H9 (cell line): ENCODE measurements around the gene CNBD2. TPM values are rescaled to one million over a fixed set of nuclear protein-coding genes. Genes with fewer than 3 reads are reported as not detected.

Experiments used
- DNase-seq: peaks from one replicate; pipeline ENCODE4 v3.0.0-alpha.2; 2017
- H2AFZ ChIP-seq: one replicate; pipeline ENCODE4 v1.6.1; 2013; ENCODE audit warnings: mild to moderate bottlenecking, low read length, control low read depth, moderate library complexity
- H2AK5ac ChIP-seq: 2 replicates; pipeline ENCODE4 v1.6.1; 2013; ENCODE audit warnings: low read length, control low read depth, mixed read lengths; ENCODE audit not compliant: insufficient read length
- H2BK120ac ChIP-seq: one replicate; pipeline ENCODE4 v1.6.1; 2013; ENCODE audit warnings: low read depth, mild to moderate bottlenecking, low read length, control low read depth, inconsistent platforms; ENCODE audit not compliant: poor library complexity, severe bottlenecking
- H2BK12ac ChIP-seq: 2 replicates; pipeline ENCODE4 v1.6.1; 2013; ENCODE audit warnings: low read length, control low read depth, mixed read lengths, low read depth; ENCODE audit not compliant: insufficient read length
- H2BK15ac ChIP-seq: 2 replicates; pipeline ENCODE4 v1.6.1; 2013; ENCODE audit warnings: low read depth, low read length, control low read depth
- H2BK20ac ChIP-seq: one replicate; pipeline ENCODE4 v1.6.1; 2013; ENCODE audit warnings: low read depth, mild to moderate bottlenecking, low read length, control low read depth, inconsistent platforms; ENCODE audit not compliant: poor library complexity, severe bottlenecking
- H2BK5ac ChIP-seq: 2 replicates; pipeline ENCODE4 v1.6.1; 2013; ENCODE audit warnings: low read length, control low read depth, mixed read lengths; ENCODE audit not compliant: insufficient read length
- H3K14ac ChIP-seq: 2 replicates; pipeline ENCODE4 v1.6.1; 2013; ENCODE audit warnings: low read length, control low read depth; ENCODE audit not compliant: insufficient read depth
- H3K18ac ChIP-seq: 2 replicates; pipeline ENCODE4 v1.6.1; 2013; ENCODE audit warnings: low read depth, mild to moderate bottlenecking, mixed read lengths, low read length, control low read depth; ENCODE audit not compliant: insufficient read length
- H3K23ac ChIP-seq: 2 replicates; pipeline ENCODE4 v1.6.1; 2013; ENCODE audit warnings: low read length, control low read depth, mixed read lengths, low read depth; ENCODE audit not compliant: insufficient read length
- H3K23me2 ChIP-seq: 2 replicates; pipeline ENCODE4 v1.6.1; 2013; ENCODE audit warnings: low read depth, mild to moderate bottlenecking, mixed read lengths, low read length, control low read depth; ENCODE audit not compliant: insufficient read length, poor library complexity, severe bottlenecking
- H3K27ac ChIP-seq: 2 replicates; pipeline ENCODE4 v1.5.1; 2013; ENCODE audit warnings: low read length, control low read depth, mixed read lengths, low read depth; ENCODE audit not compliant: insufficient read length
- H3K27me3 ChIP-seq: 2 replicates; pipeline ENCODE4 v1.6.1; 2013; ENCODE audit warnings: low read length, control low read depth, inconsistent platforms; ENCODE audit not compliant: insufficient read depth
- H3K4ac ChIP-seq: 2 replicates; pipeline ENCODE4 v1.6.1; 2013; ENCODE audit warnings: low read depth, mild to moderate bottlenecking, control low read depth, inconsistent platforms, low read length, moderate library complexity
- H3K4me1 ChIP-seq: 2 replicates; pipeline ENCODE4 v1.6.1; 2013; ENCODE audit warnings: low read length, control low read depth, inconsistent platforms; ENCODE audit not compliant: insufficient read depth
- H3K4me2 ChIP-seq: 2 replicates; pipeline ENCODE4 v1.6.1; 2013; ENCODE audit warnings: low read length, control low read depth, mixed read lengths; ENCODE audit not compliant: insufficient read length, insufficient read depth
- H3K56ac ChIP-seq: 2 replicates; pipeline ENCODE4 v1.6.1; 2013; ENCODE audit warnings: low read depth, mild to moderate bottlenecking, mixed read lengths, low read length, control low read depth; ENCODE audit not compliant: insufficient read length
- H3K79me1 ChIP-seq: 2 replicates; pipeline ENCODE4 v1.6.1; 2013; ENCODE audit warnings: low read depth, mild to moderate bottlenecking, moderate library complexity, low read length, control low read depth, inconsistent platforms; ENCODE audit not compliant: insufficient read depth, poor library complexity, severe bottlenecking
- H3K79me2 ChIP-seq: 2 replicates; pipeline ENCODE4 v1.6.1; 2013; ENCODE audit warnings: low read length, control low read depth, inconsistent platforms; ENCODE audit not compliant: insufficient read depth
- H3K9ac ChIP-seq: 2 replicates; pipeline ENCODE4 v1.6.1; 2013; ENCODE audit warnings: low read length, control low read depth, mixed read lengths; ENCODE audit not compliant: insufficient read length; ENCODE audit errors: extremely low read depth
- H3K9me3 ChIP-seq: one replicate; pipeline ENCODE4 v1.6.1; 2013; ENCODE audit warnings: low read depth, low read length, inconsistent platforms; ENCODE audit not compliant: control insufficient read depth
- H3T11ph ChIP-seq: one replicate; pipeline ENCODE4 v1.6.1; 2013; ENCODE audit warnings: mild to moderate bottlenecking, low read length, control low read depth, inconsistent platforms
- H4K20me1 ChIP-seq: one replicate; pipeline ENCODE4 v1.6.1; 2013; ENCODE audit not compliant: control insufficient read depth, insufficient read length, insufficient read depth
- H4K5ac ChIP-seq: 2 replicates; pipeline ENCODE4 v1.6.1; 2013; ENCODE audit warnings: low read depth, mild to moderate bottlenecking, mixed read lengths, low read length, control low read depth; ENCODE audit not compliant: insufficient read length
- H4K8ac ChIP-seq: replicated peaks from 2 replicates; pipeline ENCODE4 v1.6.1; 2013; ENCODE audit warnings: low read length, control low read depth, mixed read lengths, low read depth; ENCODE audit not compliant: insufficient read length
- H4K91ac ChIP-seq: 2 replicates; pipeline ENCODE4 v1.6.1; 2013; ENCODE audit warnings: low read depth, mild to moderate bottlenecking, moderate library complexity, mixed read lengths, low read length, control low read depth; ENCODE audit not compliant: insufficient read length
- H3K27ac Mint-ChIP-seq, 3 experiments: 2 replicates in 2 of 3; 3 replicates in 1 of 3; pipeline ENCODE4 v1.8.0; 2020 to 2021; ENCODE audit warnings: mixed read lengths in 3 of 3, mild to moderate bottlenecking in 1 of 3, moderate library complexity in 1 of 3
- H3K27me3 Mint-ChIP-seq: 2 replicates; pipeline ENCODE4 v1.8.0; 2021; ENCODE audit warnings: low read depth, mild to moderate bottlenecking, moderate library complexity, mixed read lengths
- H3K36me3 Mint-ChIP-seq, 3 experiments: 2 replicates in 2 of 3; 3 replicates in 1 of 3; pipeline ENCODE4 v1.8.0; 2020 to 2021; ENCODE audit warnings: low read depth in 3 of 3, mixed read lengths in 3 of 3; ENCODE audit not compliant: insufficient read depth in 1 of 3
- H3K4me1 Mint-ChIP-seq, 2 experiments: 2 replicates each; pipeline ENCODE4 v1.8.0; 2020; ENCODE audit warnings: mixed read lengths in 2 of 2
- H3K4me3 Mint-ChIP-seq, 2 experiments: 2 replicates in 1 of 2; 3 replicates in 1 of 2; pipeline ENCODE4 v1.8.0; 2020 to 2021; ENCODE audit warnings: mild to moderate bottlenecking in 2 of 2, mixed read lengths in 2 of 2, moderate library complexity in 1 of 2
- H3K9me3 Mint-ChIP-seq, 2 experiments: 2 replicates in 1 of 2; 3 replicates in 1 of 2; pipeline ENCODE4 v1.8.0; 2020; ENCODE audit warnings: mild to moderate bottlenecking in 2 of 2, mixed read lengths in 2 of 2, moderate library complexity in 1 of 2
- WGBS: extraction: QIAGEN DNeasy Blood & Tissue Kit; methylation state at CpG from one replicate; pipeline ENCODE4 v1.1.7; 2013; ENCODE audit warnings: missing lambda C conversion rate, low lambda C conversion rate, mixed read lengths; ENCODE audit not compliant: insufficient read length; ENCODE audit errors: extremely low coverage; 5-methylcytosine and 5-hydroxymethylcytosine counted together
- total RNA-seq: library from RNA; stranded (reverse); gene quantifications from 2 replicates; pipeline ENCODE4 v1.2.1, GENCODE V29; 2021
- TF ChIP-seq, protein P1 (sequence below): fragments of 200-600 bp; sonication (generic); conservative IDR thresholded peaks from 3 replicates; pipeline ENCODE4 v1.8.0; 2021; ENCODE audit warnings: antibody characterized with exemption, mild to moderate bottlenecking

The CNBD2 gene
- total RNA-seq, 1 experiment from 2014 or later: 3.1 TPM

DNA sequence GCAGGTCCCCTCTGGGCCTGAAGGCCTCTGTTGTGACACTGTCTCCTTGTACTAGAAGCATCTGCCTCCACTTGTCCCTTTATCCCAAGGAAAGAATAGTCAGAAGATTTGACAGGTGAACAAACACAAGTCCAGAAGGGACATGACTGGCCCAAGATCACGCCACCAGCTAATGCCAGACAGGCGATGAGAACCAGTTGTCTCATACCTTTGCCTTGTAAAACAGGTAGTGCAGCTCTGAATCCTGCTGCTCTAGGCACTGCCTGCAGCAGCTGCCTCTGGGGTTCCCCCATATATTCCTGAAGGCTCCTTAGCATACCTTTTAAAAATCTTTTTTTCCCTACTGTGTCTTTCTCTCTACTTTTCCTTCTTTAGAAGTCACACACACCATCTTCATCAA, 39.1 kb upstream of the CNBD2 start:
- Histone ChIP-seq H4K8ac (no peak overlapping the region), H2BK12ac (no peak overlapping the region), H3K79me2 (no peaks in the 10 kb centered on the region), H3K27me3 (no peaks in the 10 kb centered on the region), H3K4me1 (peaks cover under 1% of the 10 kb centered on the region; the same call in 1 of the 2 replicates), H2BK20ac (no peak overlapping the region), H2BK120ac (no peak overlapping the region), H3K14ac (no peak overlapping the region), H3T11ph (no peak overlapping the region), H2BK5ac (no peak overlapping the region), H3K27ac (no peak overlapping the region), H3K18ac (no peak overlapping the region), H2BK15ac (no peak overlapping the region), H3K23ac (no peak overlapping the region), H3K4me2 (no peak overlapping the region), H3K23me2 (no peaks in the 10 kb centered on the region), H3K9ac (no peak overlapping the region), H3K79me1 (no peaks in the 10 kb centered on the region), H3K4ac (no peak overlapping the region), H3K56ac (no peak overlapping the region), H4K5ac (no peak overlapping the region), H2AFZ (no peak overlapping the region), H2AK5ac (no peak overlapping the region), H4K91ac (no peak overlapping the region), H4K20me1 (no peaks in the 10 kb centered on the region), H3K9me3 (no peaks in the 10 kb centered on the region)
- H3K4me3 Mint-ChIP-seq: no peak overlapping the region
- no peak for DNase-seq
- TF ChIP-seq, protein P1, sequence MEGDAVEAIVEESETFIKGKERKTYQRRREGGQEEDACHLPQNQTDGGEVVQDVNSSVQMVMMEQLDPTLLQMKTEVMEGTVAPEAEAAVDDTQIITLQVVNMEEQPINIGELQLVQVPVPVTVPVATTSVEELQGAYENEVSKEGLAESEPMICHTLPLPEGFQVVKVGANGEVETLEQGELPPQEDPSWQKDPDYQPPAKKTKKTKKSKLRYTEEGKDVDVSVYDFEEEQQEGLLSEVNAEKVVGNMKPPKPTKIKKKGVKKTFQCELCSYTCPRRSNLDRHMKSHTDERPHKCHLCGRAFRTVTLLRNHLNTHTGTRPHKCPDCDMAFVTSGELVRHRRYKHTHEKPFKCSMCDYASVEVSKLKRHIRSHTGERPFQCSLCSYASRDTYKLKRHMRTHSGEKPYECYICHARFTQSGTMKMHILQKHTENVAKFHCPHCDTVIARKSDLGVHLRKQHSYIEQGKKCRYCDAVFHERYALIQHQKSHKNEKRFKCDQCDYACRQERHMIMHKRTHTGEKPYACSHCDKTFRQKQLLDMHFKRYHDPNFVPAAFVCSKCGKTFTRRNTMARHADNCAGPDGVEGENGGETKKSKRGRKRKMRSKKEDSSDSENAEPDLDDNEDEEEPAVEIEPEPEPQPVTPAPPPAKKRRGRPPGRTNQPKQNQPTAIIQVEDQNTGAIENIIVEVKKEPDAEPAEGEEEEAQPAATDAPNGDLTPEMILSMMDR: no peak
- H3K4me1 Mint-ChIP-seq: peaks cover 8% of the 10 kb centered on the region in 2 experiments
- peaks cover 23 to 59% (median 51%) of the 10 kb centered on the region in 3 experiments; a peak in 6 of 7 replicates for H3K36me3 Mint-ChIP-seq
- no peak overlapping the region; a peak in 1 of 7 replicates for H3K27ac Mint-ChIP-seq
- H3K27me3 Mint-ChIP-seq: no peaks in the 10 kb centered on the region
- WGBS: no CpG with 5 or more reads among the region's 2 CpGs
- no peaks in the 10 kb centered on the region for H3K9me3 Mint-ChIP-seq
